GM12891 (cell line): ENCODE data around the gene XRRA1.

Experiments used
- PAX5 ChIP-seq: IDR thresholded peaks from 2 replicates; pipeline ENCODE4 v1.6.1; 2011; ENCODE audit warnings: low read length, moderate library complexity, mild to moderate bottlenecking; ENCODE audit not compliant: insufficient read depth, severe bottlenecking
- POLR2A ChIP-seq: IDR thresholded peaks from 2 replicates; pipeline ENCODE4 v1.6.1; 2011; ENCODE audit warnings: low read depth, low read length, control low read depth
- POLR2AphosphoS5 ChIP-seq: IDR thresholded peaks from 2 replicates; pipeline ENCODE4 v1.6.1; 2011; ENCODE audit warnings: low read depth, low read length, control low read depth
- POU2F2 ChIP-seq: IDR thresholded peaks from 2 replicates; pipeline ENCODE4 v1.6.1; 2011; ENCODE audit warnings: low read depth, mild to moderate bottlenecking, control low read depth, low read length, moderate library complexity
- SPI1 ChIP-seq: IDR thresholded peaks from 2 replicates; pipeline ENCODE4 v1.6.1; 2011; ENCODE audit warnings: low read depth, low read length, control low read depth
- TAF1 ChIP-seq: IDR thresholded peaks from 2 replicates; pipeline ENCODE4 v1.6.1; 2011; ENCODE audit warnings: low read depth, low read length, control low read depth

DNA sequence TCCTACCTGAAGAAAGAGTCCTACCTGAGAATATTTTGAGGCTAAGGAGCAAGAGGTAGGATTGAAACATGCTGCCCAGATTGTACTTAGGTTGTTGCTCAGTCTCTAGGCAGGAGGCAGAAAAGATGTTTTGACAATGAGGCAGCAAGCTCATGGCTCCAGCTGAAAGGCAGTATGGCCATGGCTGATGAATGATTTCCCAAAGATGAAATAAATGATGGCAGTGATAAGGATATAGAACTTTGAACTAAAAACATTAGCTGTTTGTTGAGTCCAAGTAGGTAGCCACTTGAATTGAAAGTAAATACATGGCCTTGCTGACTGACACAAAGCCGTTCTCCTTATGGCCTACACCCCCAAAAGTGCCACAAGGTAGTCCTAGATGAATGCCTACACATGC is 33.0 kb upstream of the XRRA1 start:
- TF ChIP-seq POLR2AphosphoS5 (no peak), TAF1 (no peak), POLR2A (no peak), PAX5 (no peak), SPI1 (no peak), POU2F2 (no peak)
